Fibroblast of lung (primary cell): ENCODE data around the gene RIMS4. TPM values are rescaled to one million over a fixed set of nuclear protein-coding genes. Genes with fewer than 3 reads are reported as not detected.

Experiments used
- DNase-seq, 2 donors: peaks; one replicate each; pipeline versions ENCODE4 v3.0.0 to v3.0.0-alpha.2; 2010; ENCODE audit warnings: low read depth in 2 of 2
- H2AFZ ChIP-seq: 2 replicates; pipeline ENCODE4 v1.5.1; 2012; ENCODE audit warnings: low read length, control low read depth, inconsistent platforms
- H3K27ac ChIP-seq: 2 replicates; pipeline ENCODE4 v1.5.1; 2011; ENCODE audit warnings: low read length, control low read depth; ENCODE audit not compliant: insufficient read depth
- H3K27me3 ChIP-seq: 2 replicates; pipeline ENCODE4 v1.5.1; 2011; ENCODE audit warnings: mild to moderate bottlenecking, low read length; ENCODE audit not compliant: control insufficient read depth, insufficient read depth
- H3K36me3 ChIP-seq: 2 replicates; pipeline ENCODE4 v1.5.1; 2011; ENCODE audit warnings: low read length; ENCODE audit not compliant: control insufficient read depth, insufficient read depth
- H3K4me1 ChIP-seq: 2 replicates; pipeline ENCODE4 v1.5.1; 2011; ENCODE audit warnings: low read length; ENCODE audit not compliant: control insufficient read depth, insufficient read depth; ENCODE audit errors: extremely low read depth
- H3K4me2 ChIP-seq: 2 replicates; pipeline ENCODE4 v1.5.1; 2011; ENCODE audit warnings: low read length, control low read depth; ENCODE audit not compliant: insufficient read depth; ENCODE audit errors: extremely low read depth
- H3K4me3 ChIP-seq, 4 experiments: fragments of 200-600 bp in 1 of 4; sonication (generic) in 1 of 4; replicated peaks in 1 of 4; 2 replicates each; pipeline ENCODE4 v1.5.1; 2011 to 2016; ENCODE audit warnings: low read length in 4 of 4, low read depth in 3 of 4, mild to moderate bottlenecking in 3 of 4, control low read depth in 2 of 4, inconsistent platforms in 1 of 4, mixed read lengths in 1 of 4; ENCODE audit not compliant: insufficient read depth in 1 of 4; ENCODE audit errors: control extremely low read depth in 1 of 4
- H3K79me2 ChIP-seq: 2 replicates; pipeline ENCODE4 v1.5.1; 2012; ENCODE audit warnings: mild to moderate bottlenecking, low read length, inconsistent platforms; ENCODE audit not compliant: control insufficient read depth, insufficient read depth
- H3K9ac ChIP-seq: 2 replicates; pipeline ENCODE4 v1.5.1; 2011; ENCODE audit warnings: mild to moderate bottlenecking, low read length, control low read depth; ENCODE audit not compliant: insufficient read depth
- H3K9me3 ChIP-seq: 2 replicates; pipeline ENCODE4 v1.5.1; 2012; ENCODE audit warnings: low read depth, low read length; ENCODE audit not compliant: control insufficient read depth, insufficient read depth
- H4K20me1 ChIP-seq: 2 replicates; pipeline ENCODE4 v1.5.1; 2011; ENCODE audit warnings: low read length; ENCODE audit not compliant: control insufficient read depth, insufficient read depth; ENCODE audit errors: extremely low read depth
- CTCF ChIP-seq, 2 donors: IDR thresholded peaks in 1 of 2; conservative IDR thresholded peaks in 1 of 2; 1 replicate in 1 of 2; 2 replicates in 1 of 2; pipeline ENCODE4 v1.5.1; 2011 to 2012; ENCODE audit warnings: low read length in 2 of 2, control low read depth in 1 of 2, inconsistent platforms in 1 of 2, low read depth in 1 of 2, mild to moderate bottlenecking in 1 of 2
- EZH2 ChIP-seq: IDR thresholded peaks from 2 replicates; pipeline ENCODE4 v1.5.1; 2012; ENCODE audit warnings: low read length, control low read depth, mild to moderate bottlenecking; ENCODE audit errors: missing control alignments
- polyA plus RNA-seq, 2 donors: library from polyadenylated mRNA; depleted of rRNA in 1 of 2; stranded (reverse) in 1 of 2; unstranded in 1 of 2; fragments of >200 nt; gene quantifications; 2 replicates each; pipeline ENCODE4 v1.2.1, GENCODE V29; 2011 to 2012; ENCODE audit warnings: missing spikeins in 1 of 2
- total RNA-seq: library from RNA; depleted of rRNA; stranded (reverse); fragments of >200 nt; gene quantifications from 2 replicates; pipeline ENCODE4 v1.2.1, GENCODE V29; 2014

Gene RIMS4
- total and polyA plus RNA-seq, 2 donors (not counting 1 experiment from before 2014, with no cell fraction given): under 0.01 to 0.03 TPM

GRCh38 chr20:44770484-44771171, 39.7 kb downstream of the RIMS4 start:
- H3K36me3 ChIP-seq: no peaks in the 10 kb centered on the region
- no peak overlapping the region for H3K27ac ChIP-seq
- H3K9me3 ChIP-seq: no peaks in the 10 kb centered on the region
- DNase-seq: no peak
- H3K4me2 ChIP-seq: no peak overlapping the region
- H3K9ac ChIP-seq: no peak overlapping the region
- no peak overlapping the region for H3K4me3 ChIP-seq
- peaks cover 11% of the 10 kb centered on the region for H3K27me3 ChIP-seq
- H3K4me1 ChIP-seq: no peaks in the 10 kb centered on the region
- no peak overlapping the region for H2AFZ ChIP-seq
- H3K79me2 ChIP-seq: no peaks in the 10 kb centered on the region
- H4K20me1 ChIP-seq: no peaks in the 10 kb centered on the region
- no peak for TF ChIP-seq CTCF (conservative IDR thresholded peaks at IDR 0.05 in 1 of 2, IDR thresholded peaks at IDR 0.05 in 1 of 2; ENCODE audit: low read depth in 1 of 2, low read length in 2 of 2)
- no peak for TF ChIP-seq EZH2

- Histone ChIP-seq H3K9me3 (no peaks in the 10 kb centered on the region), H3K9ac (no peak overlapping the region), H3K27me3 (peaks cover 11% of the 10 kb centered on the region), H3K4me2 (no peak overlapping the region), H3K4me3 (no peak overlapping the region), H3K27ac (no peak overlapping the region), H2AFZ (no peak overlapping the region), H3K4me1 (no peaks in the 10 kb centered on the region), H3K36me3 (no peaks in the 10 kb centered on the region), H3K79me2 (no peaks in the 10 kb centered on the region), H4K20me1 (no peaks in the 10 kb centered on the region)
- DNase-seq: no peak
- TF ChIP-seq EZH2: no peak
- TF ChIP-seq CTCF (conservative IDR thresholded peaks at IDR 0.05 in 1 of 2, IDR thresholded peaks at IDR 0.05 in 1 of 2; ENCODE audit: low read depth in 1 of 2, low read length in 2 of 2): no peak
These were observed 40.9 kb downstream of the RIMS4 start for GRCh38 chr20:44769481-44769863.

- Histone ChIP-seq H3K4me2 (no peak overlapping the region), H3K79me2 (no peaks in the 10 kb centered on the region), H3K4me3 (no peak overlapping the region), H3K4me1 (no peaks in the 10 kb centered on the region), H4K20me1 (no peaks in the 10 kb centered on the region), H3K27me3 (peaks cover 11% of the 10 kb centered on the region), H3K9ac (no peak overlapping the region), H2AFZ (no peak overlapping the region), H3K9me3 (no peaks in the 10 kb centered on the region), H3K27ac (no peak overlapping the region), H3K36me3 (no peaks in the 10 kb centered on the region)
- TF ChIP-seq CTCF (conservative IDR thresholded peaks at IDR 0.05 in 1 of 2, IDR thresholded peaks at IDR 0.05 in 1 of 2; ENCODE audit: low read depth in 1 of 2, low read length in 2 of 2) (no peak), EZH2 (no peak)
- DNase-seq: no peak
These were observed 41.4 kb downstream of the RIMS4 start for GRCh38 chr20:44768854-44769480.
